Nephron (organoid): Measurements from ENCODE around the gene IFT172.

Experiments
- H3K27ac Mint-ChIP-seq, 3 experiments: 2 replicates each; pipeline ENCODE4 v1.8.0; 2020; ENCODE audit warnings: mixed read lengths in 3 of 3, mild to moderate bottlenecking in 2 of 3, moderate library complexity in 1 of 3
- H3K27me3 Mint-ChIP-seq: 2 replicates; pipeline ENCODE4 v1.8.0; 2021; ENCODE audit warnings: low read depth, mild to moderate bottlenecking, moderate library complexity, mixed read lengths
- H3K36me3 Mint-ChIP-seq: 2 replicates; pipeline ENCODE4 v1.8.0; 2020; ENCODE audit warnings: low read depth, mixed read lengths
- H3K4me1 Mint-ChIP-seq: 2 replicates; pipeline ENCODE4 v1.8.0; 2020; ENCODE audit warnings: mixed read lengths
- H3K4me3 Mint-ChIP-seq, 3 experiments: 2 replicates each; pipeline ENCODE4 v1.8.0; 2020; ENCODE audit warnings: mild to moderate bottlenecking in 3 of 3, mixed read lengths in 3 of 3, moderate library complexity in 2 of 3
- H3K9me3 Mint-ChIP-seq: 2 replicates; pipeline ENCODE4 v1.8.0; 2020; ENCODE audit warnings: mixed read lengths
- CTCF ChIP-seq, 3 experiments: fragments of 200-600 bp; sonication (generic); IDR thresholded peaks; one replicate each; pipeline ENCODE4 v1.5.0; 2021; ENCODE audit warnings: antibody characterized with exemption in 3 of 3; ENCODE audit not compliant: unreplicated experiment in 3 of 3

IFT172 gene

GRCh38 chr2:27441958-27442919, 47.3 kb downstream of the IFT172 start, which contains the start of gene KRTCAP3:
TSS of gene KRTCAP3 (plus strand) at chr2:27442381. CDS start at chr2:27442413, 32 bp downstream.
- peak in 2 of 3 experiments; percentile 38 to 41 for TF ChIP-seq CTCF (IDR thresholded peaks at IDR 0.05; ENCODE audit: unreplicated experiment in 3 of 3)
- Mint-ChIP-seq H3K36me3 (peaks cover 62% of the 10 kb centered on the region), H3K27me3 (no peaks in the 10 kb centered on the region), H3K4me1 (no peaks in the 10 kb centered on the region), H3K4me3 (peak within 1 kb of the TSS in 2 of 3 experiments; percentile 32 to 59), H3K27ac (peak within 1 kb of the TSS in 2 of 3 experiments; percentile 2 to 10), H3K9me3 (no peaks in the 10 kb centered on the region)

GRCh38 chr2:27441226-27441926, 48.2 kb downstream of the IFT172 start:
- no peak overlapping the region for H3K4me3 Mint-ChIP-seq
- no peak overlapping the region for H3K27ac Mint-ChIP-seq
- no peaks in the 10 kb centered on the region for H3K9me3 Mint-ChIP-seq
- H3K4me1 Mint-ChIP-seq: no peaks in the 10 kb centered on the region
- H3K27me3 Mint-ChIP-seq: no peaks in the 10 kb centered on the region
- no peak for TF ChIP-seq CTCF (IDR thresholded peaks at IDR 0.05; ENCODE audit: unreplicated experiment in 3 of 3)
- peaks cover 67% of the 10 kb centered on the region for H3K36me3 Mint-ChIP-seq

GRCh38 chr2:27435628-27436027, 53.9 kb downstream of the IFT172 start:
- peaks cover 70% of the 10 kb centered on the region for H3K36me3 Mint-ChIP-seq
- H3K4me1 Mint-ChIP-seq: peaks cover 5% of the 10 kb centered on the region
- no peak overlapping the region for H3K27ac Mint-ChIP-seq
- H3K27me3 Mint-ChIP-seq: no peaks in the 10 kb centered on the region
- TF ChIP-seq CTCF (IDR thresholded peaks at IDR 0.05; ENCODE audit: unreplicated experiment in 3 of 3): no peak
- H3K9me3 Mint-ChIP-seq: no peaks in the 10 kb centered on the region
- H3K4me3 Mint-ChIP-seq: no peak overlapping the region

- no peak for TF ChIP-seq CTCF (IDR thresholded peaks at IDR 0.05; ENCODE audit: unreplicated experiment in 3 of 3)
- peaks cover 27% of the 10 kb centered on the region for H3K4me1 Mint-ChIP-seq
- no peaks in the 10 kb centered on the region for H3K9me3 Mint-ChIP-seq
- peak overlapping the region; percentile 65 to 77 (median 71) for H3K4me3 Mint-ChIP-seq
- H3K36me3 Mint-ChIP-seq: peaks cover 38% of the 10 kb centered on the region
- H3K27me3 Mint-ChIP-seq: no peaks in the 10 kb centered on the region
- H3K27ac Mint-ChIP-seq: peak overlapping the region in 1 of 3 experiments; percentile 43
Measured at GRCh38 chr2:27431395-27431794, 58.1 kb downstream of the IFT172 start.

- peaks cover 15% of the 10 kb centered on the region for H3K36me3 Mint-ChIP-seq
- no peak for TF ChIP-seq CTCF (IDR thresholded peaks at IDR 0.05; ENCODE audit: unreplicated experiment in 3 of 3)
Measured at GRCh38 chr2:27428978-27429541, 60.5 kb downstream of the IFT172 start.

More at GRCh38 chr2:27428978-27429541, 60.5 kb downstream of the IFT172 start:
- H3K9me3 Mint-ChIP-seq: no peaks in the 10 kb centered on the region
- no peaks in the 10 kb centered on the region for H3K27me3 Mint-ChIP-seq
- H3K27ac Mint-ChIP-seq: peak overlapping the region; percentile 94 to 98 (median 97)
- peaks cover 27% of the 10 kb centered on the region for H3K4me1 Mint-ChIP-seq
- peak overlapping the region; percentile 98 to 100 (median 98) for H3K4me3 Mint-ChIP-seq
